ENCODE results near the gene ELL3.

- no peak for TF ChIP-seq POLR2A (IDR thresholded peaks at IDR 0.05)
- TF ChIP-seq CTCF (IDR thresholded peaks at IDR 0.05): no peak
Observed at GRCh38 chr15:43808960-43809678, 32.4 kb upstream of the ELL3 start.
